Measurements from ENCODE around the gene PTGFRN.
"Not testable (repeated sequence)": the region's sequence is repeated elsewhere in the genome, so short reads cannot be mapped to it uniquely, and the experiment has no call there.

PTGFRN gene

DNA sequence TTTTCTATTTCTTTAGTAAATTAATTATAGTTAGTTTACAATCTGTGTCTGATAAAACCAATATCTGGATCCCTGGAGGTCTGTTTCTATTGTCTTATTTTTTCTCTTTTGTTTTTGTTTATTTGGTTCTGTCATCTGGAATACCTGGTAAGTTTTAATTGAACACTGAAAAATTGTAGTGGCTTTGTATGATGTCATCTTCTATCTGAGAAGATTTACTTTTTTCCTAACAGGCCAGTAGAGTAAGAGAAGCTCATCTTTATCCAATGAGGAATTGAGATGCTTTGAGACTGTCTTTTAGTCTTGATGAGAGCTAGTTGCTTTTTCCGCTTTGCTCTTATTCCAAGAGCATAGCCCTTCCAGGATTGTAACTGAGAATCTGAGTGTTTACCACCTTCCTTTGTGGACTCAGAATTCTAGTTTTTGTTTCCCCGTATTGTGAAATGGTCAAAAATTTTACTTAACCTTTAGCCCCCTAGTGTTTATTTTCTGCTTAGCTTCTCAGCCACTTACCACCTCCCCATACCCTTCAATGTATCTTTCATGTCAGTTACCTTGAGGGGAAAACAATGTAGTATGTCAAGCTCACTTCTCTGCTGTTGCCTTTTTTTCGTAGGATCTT, 25.0 kb downstream of the PTGFRN start:
- ATAC-seq (ENCODE audit: low read depth): no peak
- Mint-ChIP-seq H3K4me1 (no peaks in the 10 kb centered on the region), H3K36me3 (no peaks in the 10 kb centered on the region), H3K27ac (no peak overlapping the region), H3K4me3 (no peak overlapping the region), H3K9me3 (no peaks in the 10 kb centered on the region), H3K27me3 (peaks cover 10% of the 10 kb centered on the region)
- DNase-seq (ENCODE audit: low spot score in 2 of 2): no peak

DNA sequence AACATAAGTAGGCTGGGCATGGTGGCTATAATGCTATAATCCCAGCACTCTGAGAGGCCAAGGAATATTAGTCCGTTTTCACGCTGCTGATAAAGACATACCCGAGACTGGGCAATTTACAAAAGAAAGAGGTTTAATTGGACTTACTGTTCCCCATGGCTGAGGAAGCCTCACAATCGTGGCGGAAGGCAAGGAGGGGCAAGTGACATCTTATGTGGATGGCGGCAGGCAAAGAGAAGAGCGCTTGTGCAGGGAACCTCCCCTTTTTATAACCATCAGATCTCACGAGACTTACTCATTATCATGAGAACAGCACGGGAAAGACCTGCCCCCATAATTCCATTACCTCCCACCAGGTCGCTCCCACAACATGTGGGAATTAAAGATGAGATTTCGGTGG, 28.5 kb downstream of the PTGFRN start:
- Mint-ChIP-seq H3K36me3 (no peaks in the 10 kb centered on the region), H3K4me3 (no peak overlapping the region), H3K9me3 (no peaks in the 10 kb centered on the region), H3K27me3 (peaks cover 10% of the 10 kb centered on the region), H3K4me1 (no peaks in the 10 kb centered on the region), H3K27ac (no peak overlapping the region)
- ATAC-seq (ENCODE audit: low read depth): no peak
- no peak for DNase-seq (ENCODE audit: low spot score in 2 of 2)

DNA sequence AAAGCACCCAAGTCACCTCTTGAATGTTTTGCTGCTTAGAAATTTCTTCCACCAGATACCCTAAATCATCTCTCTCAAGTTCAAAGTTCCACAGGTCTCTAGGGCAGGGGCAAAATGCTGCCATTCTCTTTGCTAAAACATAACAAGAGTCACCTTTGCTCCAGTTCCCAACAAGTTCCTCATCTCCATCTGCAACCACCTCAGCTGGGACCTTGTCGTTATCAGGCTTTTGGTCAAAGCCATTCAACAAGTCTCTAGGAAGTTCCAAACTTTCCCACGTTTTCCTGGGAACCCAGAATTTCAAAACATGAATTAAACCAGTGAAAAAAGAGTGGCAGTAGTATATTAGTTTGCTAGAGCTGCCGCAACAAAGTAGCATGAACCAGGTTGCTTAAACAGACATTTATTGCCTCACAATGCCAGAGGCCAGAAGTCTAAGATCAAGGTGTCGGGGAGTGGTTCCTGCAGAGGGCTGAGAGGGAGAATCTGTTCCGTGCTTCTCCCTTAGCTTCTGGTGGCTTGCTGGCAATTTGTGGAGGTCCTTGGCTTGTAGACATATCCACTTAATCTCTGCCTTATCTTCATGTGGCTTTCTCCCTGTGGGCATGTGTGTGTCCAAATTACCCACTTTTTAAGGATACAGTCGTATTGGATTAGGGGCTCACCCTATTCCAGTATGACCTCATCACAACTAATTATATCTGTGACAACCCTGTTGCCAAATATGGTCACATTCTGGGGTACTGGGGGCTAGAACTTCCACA, 30.2 kb downstream of the PTGFRN start:
- H3K27ac Mint-ChIP-seq; ATAC-seq (ENCODE audit: low read depth): not testable (repeated sequence)

DNA sequence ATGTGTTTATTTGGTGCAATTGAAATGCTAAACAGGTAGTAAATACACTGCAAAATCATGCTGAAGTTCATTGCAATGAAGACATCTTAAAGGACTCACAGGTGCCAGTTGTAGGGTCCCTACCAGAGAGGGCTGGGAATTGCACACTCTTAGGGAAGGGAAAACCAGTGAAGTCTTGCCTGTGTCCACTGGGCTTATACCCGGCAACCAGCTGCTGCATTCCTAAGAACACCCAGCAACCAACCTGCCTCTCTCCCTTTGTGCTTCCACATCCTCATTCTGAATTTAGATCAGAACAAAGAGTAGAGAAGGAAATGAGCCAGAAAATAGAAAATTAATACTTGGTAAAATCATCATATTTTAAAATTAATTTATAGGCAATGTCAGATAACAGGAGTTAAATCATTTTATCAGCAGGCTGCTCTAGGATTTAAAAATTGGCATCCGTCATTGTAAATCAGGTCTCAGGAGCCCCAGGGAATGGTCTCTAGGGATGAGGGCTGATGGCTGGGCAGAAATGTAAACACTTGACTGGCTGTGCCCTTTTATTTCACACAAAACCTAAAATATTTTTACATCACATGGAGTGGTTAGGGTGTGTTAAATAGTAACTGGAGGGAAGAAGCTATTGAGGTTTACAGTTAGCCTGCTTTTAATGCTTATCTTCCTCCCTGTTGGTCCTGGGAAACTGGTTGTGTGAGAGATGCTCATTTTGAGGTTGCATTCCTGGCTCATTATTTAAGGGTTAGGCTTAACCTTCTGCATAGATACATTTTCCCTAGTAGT, 31.3 kb downstream of the PTGFRN start:
- Mint-ChIP-seq H3K36me3 (no peaks in the 10 kb centered on the region), H3K9me3 (no peaks in the 10 kb centered on the region), H3K4me1 (no peaks in the 10 kb centered on the region), H3K4me3 (no peak overlapping the region), H3K27ac (no peak overlapping the region), H3K27me3 (peaks cover 10% of the 10 kb centered on the region)
- DNase-seq (ENCODE audit: low spot score in 2 of 2): no peak
- no peak for ATAC-seq (ENCODE audit: low read depth)

More for the DNA sequence above, 30.2 kb downstream of the PTGFRN start:
- H3K4me1 Mint-ChIP-seq; H3K4me3 Mint-ChIP-seq; H3K36me3 Mint-ChIP-seq; H3K9me3 Mint-ChIP-seq; DNase-seq (ENCODE audit: low spot score in 2 of 2): not testable (repeated sequence)
- peaks cover 10% of the 10 kb centered on the region for H3K27me3 Mint-ChIP-seq

DNA sequence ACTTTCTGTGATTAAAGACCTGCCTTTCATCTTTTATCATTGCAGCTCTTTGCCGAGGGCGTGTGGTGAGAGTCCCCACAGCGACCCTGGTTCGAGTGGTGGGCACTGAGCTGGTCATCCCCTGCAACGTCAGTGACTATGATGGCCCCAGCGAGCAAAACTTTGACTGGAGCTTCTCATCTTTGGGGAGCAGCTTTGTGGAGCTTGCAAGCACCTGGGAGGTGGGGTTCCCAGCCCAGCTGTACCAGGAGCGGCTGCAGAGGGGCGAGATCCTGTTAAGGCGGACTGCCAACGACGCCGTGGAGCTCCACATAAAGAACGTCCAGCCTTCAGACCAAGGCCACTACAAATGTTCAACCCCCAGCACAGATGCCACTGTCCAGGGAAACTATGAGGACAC, 32.0 kb downstream of the PTGFRN start:
- Mint-ChIP-seq H3K4me1 (no peaks in the 10 kb centered on the region), H3K36me3 (no peaks in the 10 kb centered on the region), H3K4me3 (no peak overlapping the region), H3K27me3 (peaks cover 7% of the 10 kb centered on the region), H3K9me3 (no peaks in the 10 kb centered on the region), H3K27ac (no peak overlapping the region)
- ATAC-seq (ENCODE audit: low read depth) (no peak), DNase-seq (ENCODE audit: low spot score in 2 of 2) (no peak)

GRCh38 chr1:116942344-116942743, 32.6 kb downstream of the PTGFRN start:
- no peaks in the 10 kb centered on the region for H3K36me3 Mint-ChIP-seq
- H3K27ac Mint-ChIP-seq: no peak overlapping the region
- DNase-seq (ENCODE audit: low spot score in 2 of 2): no peak
- no peak overlapping the region for H3K4me3 Mint-ChIP-seq
- peaks cover 3% of the 10 kb centered on the region for H3K27me3 Mint-ChIP-seq
- H3K4me1 Mint-ChIP-seq: no peaks in the 10 kb centered on the region
- no peak for ATAC-seq (ENCODE audit: low read depth)
- no peaks in the 10 kb centered on the region for H3K9me3 Mint-ChIP-seq

- Mint-ChIP-seq H3K4me3 (no peak overlapping the region), H3K4me1 (no peaks in the 10 kb centered on the region), H3K27ac (no peak overlapping the region), H3K9me3 (no peaks in the 10 kb centered on the region), H3K27me3 (no peaks in the 10 kb centered on the region), H3K36me3 (no peaks in the 10 kb centered on the region)
- DNase-seq (ENCODE audit: low spot score in 2 of 2) (no peak), ATAC-seq (ENCODE audit: low read depth) (no peak)
These were observed 33.7 kb downstream of the PTGFRN start for GRCh38 chr1:116943438-116943837.

GRCh38 chr1:116944613-116945012, 34.9 kb downstream of the PTGFRN start:
- no peak for DNase-seq (ENCODE audit: low spot score in 2 of 2)
- no peak for ATAC-seq (ENCODE audit: low read depth)
- H3K27me3 Mint-ChIP-seq: no peaks in the 10 kb centered on the region
- H3K4me1 Mint-ChIP-seq: no peaks in the 10 kb centered on the region
- no peaks in the 10 kb centered on the region for H3K9me3 Mint-ChIP-seq
- no peak overlapping the region for H3K27ac Mint-ChIP-seq
- no peaks in the 10 kb centered on the region for H3K36me3 Mint-ChIP-seq
- H3K4me3 Mint-ChIP-seq: no peak overlapping the region

GRCh38 chr1:116945421-116945820, 35.7 kb downstream of the PTGFRN start:
- H3K27ac Mint-ChIP-seq: no peak overlapping the region
- ATAC-seq (ENCODE audit: low read depth) (no peak), DNase-seq (ENCODE audit: low spot score in 2 of 2) (no peak)
- no peaks in the 10 kb centered on the region for H3K4me1 Mint-ChIP-seq
- H3K4me3 Mint-ChIP-seq: no peak overlapping the region
- H3K9me3 Mint-ChIP-seq: no peaks in the 10 kb centered on the region
- no peaks in the 10 kb centered on the region for H3K36me3 Mint-ChIP-seq
- no peaks in the 10 kb centered on the region for H3K27me3 Mint-ChIP-seq

DNA sequence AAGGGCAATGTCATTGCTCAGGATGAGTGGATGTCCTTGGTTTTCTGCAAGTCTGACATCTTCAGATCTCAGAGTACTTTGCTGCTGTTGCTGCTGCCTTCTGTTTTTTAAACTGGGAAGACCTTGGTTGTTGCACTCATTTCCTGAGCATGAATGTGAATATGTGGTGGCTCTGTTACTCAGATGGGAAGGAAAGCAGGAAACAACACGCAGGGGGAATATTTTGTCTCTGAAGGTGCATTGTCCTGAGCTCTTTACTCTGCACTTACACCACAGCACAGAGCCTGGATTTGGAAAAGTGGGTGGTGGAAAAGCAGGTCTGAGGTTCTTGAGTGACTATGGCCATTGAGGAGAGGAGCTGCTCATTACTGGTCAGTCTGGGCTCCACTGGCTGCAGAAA, 36.3 kb downstream of the PTGFRN start:
- H3K4me1 Mint-ChIP-seq: no peaks in the 10 kb centered on the region
- no peaks in the 10 kb centered on the region for H3K9me3 Mint-ChIP-seq
- H3K27ac Mint-ChIP-seq: no peak overlapping the region
- H3K27me3 Mint-ChIP-seq: no peaks in the 10 kb centered on the region
- ATAC-seq (ENCODE audit: low read depth) (no peak), DNase-seq (ENCODE audit: low spot score in 2 of 2) (no peak)
- H3K4me3 Mint-ChIP-seq: no peak overlapping the region
- no peaks in the 10 kb centered on the region for H3K36me3 Mint-ChIP-seq

DNA sequence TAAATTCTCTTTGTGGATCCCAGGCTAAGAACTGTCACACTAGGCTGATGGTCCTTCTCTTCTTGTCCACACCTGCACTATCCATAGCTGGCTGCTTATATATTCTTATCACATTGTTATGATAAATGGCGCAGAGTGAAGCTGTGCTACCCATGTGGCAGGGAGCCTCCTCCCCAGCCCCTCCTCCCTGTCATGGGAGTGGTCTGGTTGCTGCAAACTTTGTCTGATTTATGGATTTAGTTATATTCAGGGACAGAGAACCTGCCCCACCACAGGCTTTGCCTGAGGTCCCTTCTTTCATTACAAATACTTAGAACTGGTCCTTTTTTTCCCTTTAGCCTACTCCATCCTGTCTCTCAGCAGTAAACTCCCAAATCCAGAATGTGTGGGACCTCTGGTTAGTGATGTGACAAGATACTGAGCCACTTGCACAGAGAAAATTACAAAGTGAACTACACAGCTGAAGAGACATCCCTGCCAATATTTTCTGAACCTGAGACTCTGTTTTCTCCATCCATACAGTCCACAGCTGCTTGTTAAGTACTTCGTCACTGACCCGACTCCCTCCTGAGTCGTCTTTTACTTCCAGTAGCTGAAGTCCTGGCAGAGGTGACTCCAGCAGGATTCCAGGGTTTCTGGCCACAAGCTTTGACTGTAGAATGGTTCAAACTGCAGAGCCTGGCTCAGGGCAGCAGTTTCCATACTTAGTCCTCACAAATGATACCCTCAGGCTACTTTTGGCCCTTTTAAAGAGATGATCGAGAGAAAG, 37.6 kb downstream of the PTGFRN start:
- H3K9me3 Mint-ChIP-seq: no peaks in the 10 kb centered on the region
- no peak overlapping the region for H3K27ac Mint-ChIP-seq
- no peak overlapping the region for H3K4me3 Mint-ChIP-seq
- ATAC-seq (ENCODE audit: low read depth) (no peak), DNase-seq (ENCODE audit: low spot score in 2 of 2) (no peak)
- H3K36me3 Mint-ChIP-seq: no peaks in the 10 kb centered on the region
- H3K4me1 Mint-ChIP-seq: no peaks in the 10 kb centered on the region
- no peaks in the 10 kb centered on the region for H3K27me3 Mint-ChIP-seq

DNA sequence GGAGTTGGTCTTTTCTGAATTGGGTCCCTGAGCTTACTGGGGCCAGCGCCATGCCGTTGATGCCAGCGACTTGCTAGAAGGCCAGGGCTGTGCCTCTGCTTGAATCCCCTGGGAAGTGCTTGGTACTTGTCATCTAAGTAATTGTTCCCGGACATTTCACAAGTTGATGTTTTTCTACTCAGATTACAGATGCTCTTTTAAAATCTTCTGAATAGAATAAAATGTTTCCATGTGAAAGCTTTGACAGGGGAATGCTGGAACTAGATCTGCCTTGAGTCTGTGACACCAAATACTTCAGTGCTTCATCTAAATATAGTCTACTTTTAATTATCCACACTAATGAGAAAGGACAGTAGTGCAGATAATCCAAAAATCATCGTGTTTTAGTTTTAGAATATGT, 38.3 kb downstream of the PTGFRN start:
- DNase-seq (ENCODE audit: low spot score in 2 of 2) (no peak), ATAC-seq (ENCODE audit: low read depth) (no peak)
- no peaks in the 10 kb centered on the region for H3K27me3 Mint-ChIP-seq
- no peak overlapping the region for H3K27ac Mint-ChIP-seq
- no peak overlapping the region for H3K4me3 Mint-ChIP-seq
- H3K36me3 Mint-ChIP-seq: no peaks in the 10 kb centered on the region
- H3K9me3 Mint-ChIP-seq: no peaks in the 10 kb centered on the region
- H3K4me1 Mint-ChIP-seq: no peaks in the 10 kb centered on the region

DNA sequence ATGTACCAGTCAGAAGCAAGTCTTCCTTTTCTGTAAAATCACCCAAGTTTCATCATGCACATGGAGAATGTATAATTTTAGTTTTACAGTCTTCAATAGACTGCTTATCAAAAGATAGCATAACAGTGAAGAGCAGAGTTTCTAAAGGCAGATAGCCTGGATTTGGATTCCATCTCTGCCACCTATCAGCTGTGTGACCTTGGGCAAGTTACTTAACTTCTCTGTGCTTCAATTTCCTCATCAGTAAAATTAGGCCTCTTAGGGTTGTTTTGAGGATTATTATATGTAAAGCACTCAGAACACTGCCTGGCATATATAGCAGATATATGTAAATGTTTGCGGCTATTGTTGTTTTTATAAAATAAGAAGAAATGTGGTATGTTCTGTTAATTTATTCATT, 38.9 kb downstream of the PTGFRN start:
- no peak for DNase-seq (ENCODE audit: low spot score in 2 of 2)
- Mint-ChIP-seq H3K27me3 (no peaks in the 10 kb centered on the region), H3K4me1 (no peaks in the 10 kb centered on the region), H3K9me3 (no peaks in the 10 kb centered on the region), H3K36me3 (no peaks in the 10 kb centered on the region), H3K27ac (no peak overlapping the region), H3K4me3 (no peak overlapping the region)
- ATAC-seq (ENCODE audit: low read depth): no peak
